BLaER1 treated with 17β-estradiol and CSF1 and Interleukin-3, amounts not matched to agents 10 nM and 100 nM (cell line): ENCODE measurements around the gene SMC1A.
A peak's percentile ranks its signal among the peaks of the same experiment; 100 is the strongest.
"Not testable (repeated sequence)": the region's sequence is repeated elsewhere in the genome, so short reads cannot be mapped to it uniquely, and the experiment has no call there.

Source experiments
- H3K27ac ChIP-seq, 11 experiments: shearing (Covaris generic); formaldehyde crosslinking; 2 replicates each; pipeline ENCODE4 v1.8.1; 2022
- H3K27me3 ChIP-seq, 11 experiments: shearing (Covaris generic); formaldehyde crosslinking; 2 replicates each; pipeline ENCODE4 v1.8.1; 2022
- H3K36me3 ChIP-seq, 11 experiments: shearing (Covaris generic); formaldehyde crosslinking; 2 replicates each; pipeline ENCODE4 v1.8.1; 2022
- H3K4me1 ChIP-seq, 10 experiments: shearing (Covaris generic); formaldehyde crosslinking; 2 replicates each; pipeline ENCODE4 v1.8.1; 2022
- H3K4me2 ChIP-seq, 11 experiments: shearing (Covaris generic); formaldehyde crosslinking; 2 replicates each; pipeline ENCODE4 v1.8.1; 2022
- H3K4me3 ChIP-seq, 10 experiments: shearing (Covaris generic); formaldehyde crosslinking; 2 replicates each; pipeline ENCODE4 v1.8.1; 2022
- H3K9ac ChIP-seq, 11 experiments: shearing (Covaris generic); formaldehyde crosslinking; 2 replicates each; pipeline ENCODE4 v1.8.1; 2022
- H3K9me3 ChIP-seq, 11 experiments: shearing (Covaris generic); formaldehyde crosslinking; replicated peaks in 1 of 11; 2 replicates each; pipeline ENCODE4 v1.8.1; 2022
- H4K20me1 ChIP-seq, 11 experiments: shearing (Covaris generic); formaldehyde crosslinking; 2 replicates each; pipeline ENCODE4 v1.8.1; 2022
- Cebpa-rat ChIP-seq, 11 experiments: shearing (Covaris generic); IDR thresholded peaks; 2 replicates each; pipeline ENCODE4 v1.8.1; 2022

The SMC1A gene

DNA sequence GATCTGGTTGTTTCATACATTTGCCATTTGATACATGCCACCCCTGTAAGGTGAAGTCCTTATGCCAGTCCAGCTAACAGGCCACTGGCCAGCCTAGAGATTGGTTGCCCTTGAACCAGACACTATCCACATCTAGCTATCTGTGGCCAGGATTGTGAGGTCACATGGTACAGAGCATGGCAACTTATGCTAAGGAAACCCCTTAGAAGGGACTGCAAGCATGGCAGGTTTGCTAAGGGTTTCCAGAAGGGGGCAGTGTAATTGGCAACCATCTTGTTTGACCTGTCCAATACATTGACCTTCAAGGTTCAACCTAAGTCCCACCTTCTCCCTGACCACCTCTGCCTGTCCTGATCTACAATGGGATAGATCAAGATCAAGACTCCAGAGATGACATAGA lies 47.5 kb downstream of the SMC1A start:
- H3K4me1 ChIP-seq = peaks cover 0 to 39% (median 19%) of the 10 kb centered on the region in 10 experiments; a peak in 16 of 20 replicates
- no peak overlapping the region for H3K4me3 ChIP-seq
- H3K27me3 ChIP-seq = peaks cover 63 to 99% (median 95%) of the 10 kb centered on the region in 11 experiments
- peaks cover 9 to 38% (median 14%) of the 10 kb centered on the region in 11 experiments; a peak in 21 of 22 replicates for H3K9me3 ChIP-seq
- H4K20me1 ChIP-seq = peaks cover 0 to 8% (median 0%) of the 10 kb centered on the region in 11 experiments; a peak in 4 of 22 replicates
- peak overlapping the region in 4 of 11 experiments; percentile 26 to 33 (median 31); a peak in 8 of 22 replicates for H3K4me2 ChIP-seq
- H3K9ac ChIP-seq = no peak overlapping the region
- peak overlapping the region in 4 of 11 experiments; percentile 22 to 66 (median 52); a peak in 8 of 22 replicates for H3K27ac ChIP-seq
- TF ChIP-seq Cebpa-rat (IDR thresholded peaks at IDR 0.05) = no peak
- H3K36me3 ChIP-seq = peaks cover 15 to 44% (median 28%) of the 10 kb centered on the region in 11 experiments; a peak in 21 of 22 replicates

DNA sequence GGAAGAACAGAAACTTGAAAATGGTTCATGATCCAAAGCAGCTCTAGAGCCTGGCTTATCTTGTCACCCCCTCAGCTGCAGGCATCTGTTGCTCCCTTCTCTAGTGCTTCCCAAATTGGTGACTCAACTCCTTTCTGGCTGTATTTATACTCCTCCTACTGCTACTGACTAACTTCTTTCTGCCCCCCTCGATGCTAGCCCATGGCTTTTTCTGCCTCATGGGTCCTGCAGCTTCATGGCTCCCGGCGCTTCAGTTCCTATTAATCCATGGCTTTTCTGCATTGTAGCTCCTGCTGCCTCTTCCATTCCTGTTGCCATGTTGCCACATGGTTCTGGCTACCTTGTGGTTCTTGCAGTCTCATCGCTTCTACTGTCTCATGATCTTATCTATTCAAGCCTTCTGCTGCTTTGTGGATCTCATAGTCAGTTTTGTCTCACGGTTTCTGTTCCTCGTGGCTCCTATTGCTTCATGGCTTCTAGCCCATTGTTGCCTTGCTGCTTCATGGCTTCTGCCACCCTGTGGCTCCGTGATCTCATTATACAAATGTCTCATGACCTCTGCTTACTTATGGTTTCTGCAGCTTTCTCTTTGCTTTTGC lies 48.1 kb downstream of the SMC1A start:
- H3K9me3 ChIP-seq = peaks cover 14 to 44% (median 19%) of the 10 kb centered on the region in 11 experiments; a peak in 21 of 22 replicates
- TF ChIP-seq Cebpa-rat (IDR thresholded peaks at IDR 0.05) = peak in 3 of 11 experiments; percentile 7 to 45 (median 13); a peak in 2 of 22 replicates
- peak overlapping the region in 6 of 11 experiments; percentile 7 to 70 (median 53); a peak in 9 of 22 replicates for H3K27ac ChIP-seq
- peaks cover 9 to 38% (median 22%) of the 10 kb centered on the region in 11 experiments; a peak in 20 of 22 replicates for H3K36me3 ChIP-seq
- peaks cover 0 to 39% (median 19%) of the 10 kb centered on the region in 10 experiments; a peak in 16 of 20 replicates for H3K4me1 ChIP-seq
- peaks cover 64 to 99% (median 95%) of the 10 kb centered on the region in 11 experiments for H3K27me3 ChIP-seq
- H4K20me1 ChIP-seq = peaks cover 0 to 8% (median 0%) of the 10 kb centered on the region in 11 experiments; a peak in 4 of 22 replicates
- H3K9ac ChIP-seq = peak overlapping the region in 2 of 11 experiments; percentile 12 to 46; a peak in 3 of 22 replicates
- H3K4me3 ChIP-seq = no peak overlapping the region
- H3K4me2 ChIP-seq = peak overlapping the region in 5 of 11 experiments; percentile 12 to 34 (median 26); a peak in 9 of 22 replicates

- Histone ChIP-seq H3K9ac (no peak overlapping the region), H3K4me3 (no peak overlapping the region), H3K27me3 (peaks cover 56 to 96% (median 91%) of the 10 kb centered on the region in 11 experiments), H3K36me3 (peaks cover 0 to 28% (median 13%) of the 10 kb centered on the region in 11 experiments; a peak in 15 of 22 replicates), H4K20me1 (peaks cover 0 to 8% (median 0%) of the 10 kb centered on the region in 11 experiments; a peak in 2 of 22 replicates), H3K4me2 (peak overlapping the region in 3 of 11 experiments; percentile 24 to 34 (median 26); a peak in 2 of 22 replicates), H3K9me3 (peaks cover 16 to 51% (median 24%) of the 10 kb centered on the region in 11 experiments), H3K4me1 (peaks cover 0 to 39% (median 19%) of the 10 kb centered on the region in 10 experiments; a peak in 16 of 20 replicates), H3K27ac (0 out of 22 replicates have a peak overlapping the region, but pooled peaks of 2 of the 11 experiments have one; percentile 4 to 57)
- TF ChIP-seq Cebpa-rat (IDR thresholded peaks at IDR 0.05) = no peak
Measured at GRCh38 chrX:53373307-53373706, 49.1 kb downstream of the SMC1A start.

DNA sequence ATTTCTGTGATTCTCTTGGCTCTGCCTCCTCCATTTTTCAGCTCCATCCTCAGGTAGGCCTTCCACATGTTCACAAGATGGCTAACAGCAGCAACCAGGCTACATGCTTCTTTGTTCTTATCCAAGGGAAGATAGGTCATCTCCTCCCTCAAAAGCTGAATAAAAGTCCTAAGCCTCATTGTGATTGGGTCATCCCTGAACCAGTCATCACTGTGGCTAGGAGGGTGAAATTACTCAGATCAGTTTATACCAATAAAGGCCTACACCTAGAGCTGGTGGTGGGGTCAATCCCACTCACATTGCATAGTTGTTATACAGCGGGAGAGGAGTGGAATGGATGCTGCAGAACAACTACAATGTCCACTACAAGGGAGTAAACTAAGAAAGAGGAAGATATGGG lies 56.0 kb downstream of the SMC1A start:
- H3K27ac ChIP-seq, H4K20me1 ChIP-seq, H3K36me3 ChIP-seq, H3K4me2 ChIP-seq, H3K4me3 ChIP-seq, H3K9ac ChIP-seq: not testable (repeated sequence)
- peaks cover 12 to 29% (median 19%) of the 10 kb centered on the region in 10 experiments for H3K4me1 ChIP-seq
- peaks cover 64 to 95% (median 84%) of the 10 kb centered on the region in 11 experiments for H3K27me3 ChIP-seq
- H3K9me3 ChIP-seq = peaks cover 20 to 34% (median 27%) of the 10 kb centered on the region in 11 experiments

GRCh38 chrX:53362449-53362848 lies 60.0 kb downstream of the SMC1A start:
- peaks cover 0 to 6% (median 0%) of the 10 kb centered on the region in 11 experiments; a peak in 1 of 22 replicates for H3K9me3 ChIP-seq
- H3K4me1 ChIP-seq = peaks cover 12 to 33% (median 18%) of the 10 kb centered on the region in 10 experiments; a peak in 19 of 20 replicates
- peaks cover 0 to 4% (median 0%) of the 10 kb centered on the region in 11 experiments; a peak in 1 of 22 replicates for H4K20me1 ChIP-seq
- peak overlapping the region in 6 of 11 experiments; percentile 14 to 48 (median 36); a peak in 6 of 22 replicates for H3K9ac ChIP-seq
- H3K4me3 ChIP-seq = no peak overlapping the region
- no peak for TF ChIP-seq Cebpa-rat (IDR thresholded peaks at IDR 0.05)
- no peaks in the 10 kb centered on the region; a peak in 1 of 22 replicates for H3K36me3 ChIP-seq
- H3K27me3 ChIP-seq = peaks cover 42 to 94% (median 74%) of the 10 kb centered on the region in 11 experiments
- peak overlapping the region in 10 of 11 experiments; percentile 33 to 72 (median 46); a peak in 19 of 22 replicates for H3K4me2 ChIP-seq
- peak overlapping the region in 9 of 11 experiments; percentile 47 to 79 (median 72); a peak in 17 of 22 replicates for H3K27ac ChIP-seq

DNA sequence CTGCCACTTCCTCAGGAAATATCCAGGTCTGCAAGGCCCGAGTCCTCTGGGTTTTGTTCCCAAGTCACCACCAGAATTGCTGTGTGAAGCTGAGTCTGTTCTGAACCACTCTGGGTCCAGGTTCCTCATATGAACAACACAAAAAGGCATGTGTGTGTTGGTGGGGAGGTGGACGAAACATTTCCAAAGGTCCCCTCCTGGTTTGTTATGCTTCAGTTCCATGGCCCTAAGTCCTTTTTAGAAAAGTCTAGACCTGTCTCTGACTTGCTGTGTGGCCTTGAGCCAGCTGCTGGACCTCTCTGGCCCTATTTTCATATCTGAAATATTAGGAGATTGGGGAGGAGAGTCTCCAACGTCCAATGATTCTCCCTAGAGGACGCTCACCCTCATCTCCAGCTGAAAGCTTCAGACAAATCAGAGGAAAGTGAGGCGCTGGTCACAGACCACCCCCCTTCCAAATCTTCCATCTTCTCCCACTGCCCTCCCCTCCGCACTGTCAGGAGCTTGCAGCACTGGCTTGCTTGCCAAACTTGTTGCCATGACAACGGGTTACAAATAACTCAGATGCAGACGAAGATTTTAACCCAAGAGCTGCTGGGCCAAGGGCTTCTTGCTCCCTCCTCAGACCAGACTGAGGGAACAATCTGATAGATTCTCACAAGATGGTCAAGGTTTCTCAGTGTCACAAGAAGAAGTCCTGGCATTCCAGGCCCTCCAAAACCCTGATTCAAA lies 64.5 kb downstream of the SMC1A start:
- peaks cover 13 to 73% (median 43%) of the 10 kb centered on the region in 11 experiments; a peak in 20 of 22 replicates for H3K27me3 ChIP-seq
- H3K9ac ChIP-seq = no peak overlapping the region
- H3K4me1 ChIP-seq = peaks cover 11 to 34% (median 13%) of the 10 kb centered on the region in 10 experiments; a peak in 19 of 20 replicates
- H3K4me2 ChIP-seq = peak overlapping the region in 2 of 11 experiments; percentile 22 to 33; a peak in 4 of 22 replicates
- peaks cover 3 to 25% (median 9%) of the 10 kb centered on the region in 11 experiments; a peak in 16 of 22 replicates for H3K9me3 ChIP-seq
- TF ChIP-seq Cebpa-rat (IDR thresholded peaks at IDR 0.05) = no peak
- no peaks in the 10 kb centered on the region for H4K20me1 ChIP-seq
- no peak overlapping the region for H3K27ac ChIP-seq
- no peaks in the 10 kb centered on the region; a peak in 1 of 22 replicates for H3K36me3 ChIP-seq
- H3K4me3 ChIP-seq = no peak overlapping the region

DNA sequence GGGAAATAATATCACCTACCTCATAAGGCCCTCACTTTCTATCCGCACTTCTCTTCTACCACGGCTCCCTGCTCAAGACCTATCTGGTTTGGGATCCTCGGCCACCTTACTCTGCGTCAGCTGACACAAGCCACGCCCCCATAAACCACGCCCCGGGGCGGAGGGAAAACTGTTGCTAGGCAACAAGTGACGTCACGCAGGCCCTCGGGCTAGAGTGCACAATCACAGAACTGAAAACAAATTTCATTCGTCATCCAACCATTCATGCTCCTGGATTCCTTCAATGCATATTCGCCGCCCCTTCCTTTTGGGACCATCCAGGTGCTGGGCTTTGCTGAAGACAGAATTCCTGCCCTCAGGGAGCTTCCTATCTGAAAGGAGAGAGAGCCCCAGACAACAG lies 66.3 kb downstream of the SMC1A start:
- H4K20me1 ChIP-seq = no peaks in the 10 kb centered on the region
- no peak for TF ChIP-seq Cebpa-rat (IDR thresholded peaks at IDR 0.05)
- H3K36me3 ChIP-seq = no peaks in the 10 kb centered on the region; a peak in 1 of 22 replicates
- peaks cover 10 to 60% (median 32%) of the 10 kb centered on the region in 11 experiments; a peak in 19 of 22 replicates for H3K27me3 ChIP-seq
- peaks cover 0 to 19% (median 0%) of the 10 kb centered on the region in 10 experiments; a peak in 5 of 20 replicates for H3K4me1 ChIP-seq
- H3K4me2 ChIP-seq = no peak overlapping the region
- no peak overlapping the region for H3K4me3 ChIP-seq
- H3K27ac ChIP-seq = no peak overlapping the region
- H3K9me3 ChIP-seq = peaks cover 12 to 37% (median 20%) of the 10 kb centered on the region in 11 experiments
- H3K9ac ChIP-seq = no peak overlapping the region

GRCh38 chrX:53354669-53355068 lies 67.8 kb downstream of the SMC1A start:
- Histone ChIP-seq H3K4me3 (no peak overlapping the region), H3K36me3 (no peaks in the 10 kb centered on the region), H3K27ac (no peak overlapping the region), H3K4me2 (no peak overlapping the region), H4K20me1 (no peaks in the 10 kb centered on the region), H3K27me3 (peaks cover 10 to 59% (median 38%) of the 10 kb centered on the region in 11 experiments; a peak in 19 of 22 replicates), H3K9me3 (peaks cover 20 to 50% (median 29%) of the 10 kb centered on the region in 11 experiments), H3K4me1 (peaks cover 0 to 19% (median 0%) of the 10 kb centered on the region in 10 experiments; a peak in 5 of 20 replicates), H3K9ac (no peak overlapping the region)
- no peak for TF ChIP-seq Cebpa-rat (IDR thresholded peaks at IDR 0.05)
